Measurements from ENCODE around the gene UBALD1.

The UBALD1 gene

DNA sequence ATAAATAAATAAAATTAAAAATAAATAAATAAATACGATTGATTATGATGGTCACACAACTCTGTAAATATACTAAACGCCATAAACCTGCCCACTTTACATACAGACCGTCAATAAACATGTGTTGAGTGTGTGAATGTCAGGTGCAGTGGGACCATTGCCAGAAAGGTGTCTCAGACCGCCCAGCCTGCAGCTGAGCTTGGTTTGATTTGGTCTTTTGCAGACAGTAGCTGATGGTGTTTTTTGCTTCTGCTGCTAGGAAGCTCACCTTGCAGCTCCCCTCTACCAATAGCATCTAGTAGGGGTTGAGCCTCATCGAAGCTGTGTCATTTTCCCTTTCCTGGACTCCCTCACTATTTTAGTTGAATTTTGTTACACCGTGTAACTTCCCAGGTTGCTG lies 23.5 kb downstream of the UBALD1 start:
- in situ Hi-C loops (cut with HindIII; ENCODE audit: low sequenced_read_pairs) = no loop called here
- DNase-seq (ENCODE audit: low read depth) = no peak
- TF ChIP-seq, protein P1, sequence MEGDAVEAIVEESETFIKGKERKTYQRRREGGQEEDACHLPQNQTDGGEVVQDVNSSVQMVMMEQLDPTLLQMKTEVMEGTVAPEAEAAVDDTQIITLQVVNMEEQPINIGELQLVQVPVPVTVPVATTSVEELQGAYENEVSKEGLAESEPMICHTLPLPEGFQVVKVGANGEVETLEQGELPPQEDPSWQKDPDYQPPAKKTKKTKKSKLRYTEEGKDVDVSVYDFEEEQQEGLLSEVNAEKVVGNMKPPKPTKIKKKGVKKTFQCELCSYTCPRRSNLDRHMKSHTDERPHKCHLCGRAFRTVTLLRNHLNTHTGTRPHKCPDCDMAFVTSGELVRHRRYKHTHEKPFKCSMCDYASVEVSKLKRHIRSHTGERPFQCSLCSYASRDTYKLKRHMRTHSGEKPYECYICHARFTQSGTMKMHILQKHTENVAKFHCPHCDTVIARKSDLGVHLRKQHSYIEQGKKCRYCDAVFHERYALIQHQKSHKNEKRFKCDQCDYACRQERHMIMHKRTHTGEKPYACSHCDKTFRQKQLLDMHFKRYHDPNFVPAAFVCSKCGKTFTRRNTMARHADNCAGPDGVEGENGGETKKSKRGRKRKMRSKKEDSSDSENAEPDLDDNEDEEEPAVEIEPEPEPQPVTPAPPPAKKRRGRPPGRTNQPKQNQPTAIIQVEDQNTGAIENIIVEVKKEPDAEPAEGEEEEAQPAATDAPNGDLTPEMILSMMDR (IDR thresholded peaks at IDR 0.05; ENCODE audit: low read depth, low read length, missing control alignments) = no peak
- no peak overlapping the region for H3K4me3 ChIP-seq (ENCODE audit: low read depth, low read length)

DNA sequence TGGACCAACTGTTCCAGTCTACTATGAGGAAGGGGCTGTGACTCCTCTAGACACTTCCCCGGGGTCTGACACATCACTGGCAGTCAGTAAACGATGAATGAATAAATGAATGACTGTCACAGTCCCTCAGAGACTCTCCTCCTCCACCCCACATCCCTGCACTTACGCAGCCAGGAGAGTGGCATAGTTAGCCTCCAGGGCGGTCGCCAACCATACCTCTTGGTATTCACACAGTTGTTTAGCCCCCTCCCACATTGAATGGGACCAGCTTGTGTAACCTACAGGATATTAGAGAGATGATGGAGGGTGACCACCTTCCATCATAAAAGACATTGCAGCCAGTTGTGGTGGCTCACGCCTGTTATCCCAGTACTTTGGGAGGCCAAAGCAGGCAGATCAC lies 25.7 kb downstream of the UBALD1 start:
- in situ Hi-C loops (cut with HindIII; ENCODE audit: low sequenced_read_pairs) = no loop called here
- no peak overlapping the region for H3K4me3 ChIP-seq (ENCODE audit: low read depth, low read length)

GRCh38 chr16:4588386-4588785 lies 26.3 kb downstream of the UBALD1 start:
- in situ Hi-C loops (cut with HindIII; ENCODE audit: low sequenced_read_pairs) = no loop called here
- DNase-seq (ENCODE audit: low read depth) = no peak

More for the DNA sequence above, 25.7 kb downstream of the UBALD1 start:
- TF ChIP-seq, protein P1 (IDR thresholded peaks at IDR 0.05; ENCODE audit: low read depth, low read length, missing control alignments) = no peak
- no peak for DNase-seq (ENCODE audit: low read depth)

DNA sequence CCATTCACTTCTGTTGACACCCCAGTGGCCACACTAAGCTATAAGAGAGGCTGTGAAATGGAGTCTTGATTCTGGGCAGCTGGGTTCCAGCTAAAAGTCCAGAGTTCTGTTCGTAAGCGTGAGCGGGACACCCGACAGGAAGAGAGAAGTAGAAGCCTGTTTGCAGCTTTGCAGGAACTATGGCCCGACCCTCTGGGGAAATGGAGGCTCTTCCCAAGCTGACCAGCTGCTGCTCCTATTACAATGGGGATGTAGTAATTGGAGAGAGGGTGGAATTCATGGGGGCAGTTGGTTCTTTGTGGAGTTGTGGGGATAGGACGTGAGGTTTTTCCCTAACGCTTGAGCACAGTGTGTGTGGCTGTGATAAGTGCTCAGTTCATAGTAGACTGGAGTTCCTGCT lies 28.4 kb downstream of the UBALD1 start:
- in situ Hi-C loops (cut with HindIII; ENCODE audit: low sequenced_read_pairs) = no loop called here
- TF ChIP-seq, protein P1 (IDR thresholded peaks at IDR 0.05; ENCODE audit: low read depth, low read length, missing control alignments) = no peak
- H3K4me3 ChIP-seq (ENCODE audit: low read depth, low read length) = no peak overlapping the region
- DNase-seq (ENCODE audit: low read depth) = no peak

More at GRCh38 chr16:4588386-4588785, 26.3 kb downstream of the UBALD1 start:
- TF ChIP-seq, protein P1 (IDR thresholded peaks at IDR 0.05; ENCODE audit: low read depth, low read length, missing control alignments) = no peak
- no peak overlapping the region for H3K4me3 ChIP-seq (ENCODE audit: low read depth, low read length)

GRCh38 chr16:4583906-4584305 lies 30.8 kb downstream of the UBALD1 start:
- H3K4me3 ChIP-seq (ENCODE audit: low read depth, low read length) = no peak overlapping the region
- in situ Hi-C loops (cut with HindIII; ENCODE audit: low sequenced_read_pairs) = no loop called here
- TF ChIP-seq, protein P1 (IDR thresholded peaks at IDR 0.05; ENCODE audit: low read depth, low read length, missing control alignments) = no peak
- no peak for DNase-seq (ENCODE audit: low read depth)

DNA sequence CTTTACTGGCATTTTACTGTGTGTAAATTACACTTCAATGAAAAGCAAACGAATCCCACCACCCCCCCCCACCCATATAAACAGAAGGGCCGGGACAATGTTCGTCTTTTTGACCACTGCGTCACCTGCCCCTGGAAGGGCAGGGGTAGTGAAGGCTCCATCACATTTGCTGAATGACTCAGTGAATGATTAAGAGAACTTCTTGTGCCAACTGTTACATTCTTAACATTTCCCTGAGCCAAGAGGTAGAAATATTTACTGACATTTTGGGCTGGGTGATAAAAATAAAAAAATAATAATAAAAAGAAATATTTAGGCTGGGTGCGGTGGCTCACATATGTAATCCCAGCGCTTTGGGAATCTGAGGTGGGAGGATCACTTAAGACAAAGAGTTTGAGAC lies 34.4 kb downstream of the UBALD1 start:
- H3K4me3 ChIP-seq (ENCODE audit: low read depth, low read length) = no peak overlapping the region
- TF ChIP-seq, protein P1 (IDR thresholded peaks at IDR 0.05; ENCODE audit: low read depth, low read length, missing control alignments) = no peak
- DNase-seq (ENCODE audit: low read depth) = no peak
- in situ Hi-C loops (cut with HindIII; ENCODE audit: low sequenced_read_pairs) = no loop called here

Measured in astrocyte of the cerebellum (primary cell).